ENCODE data around the gene PRR22. TPM values are rescaled to one million over a fixed set of nuclear protein-coding genes. Genes with fewer than 3 reads are reported as not detected.

PRR22 gene
- total RNA-seq, 1 experiment from 2014 or later = 13.5 TPM

DNA sequence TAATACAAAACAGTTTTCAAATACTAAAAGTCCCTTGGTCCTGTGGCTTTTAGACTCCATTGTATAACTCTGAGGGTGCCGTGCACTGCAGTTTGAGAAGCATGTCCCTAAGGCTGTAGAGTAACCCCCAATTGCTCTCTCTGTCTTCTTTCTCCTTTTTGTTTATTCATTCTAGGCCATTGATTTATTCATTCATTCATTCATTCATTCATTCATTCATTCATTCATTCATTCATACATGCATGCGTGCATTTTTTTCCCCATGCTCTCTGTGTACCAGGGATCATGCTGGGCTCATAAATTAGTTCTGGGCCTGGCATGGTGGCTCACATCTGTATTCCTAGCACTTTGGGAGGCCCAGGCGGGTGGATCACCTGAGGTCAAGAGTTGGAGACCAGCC, 19.3 kb downstream of the PRR22 start:
- H3K4me3 ChIP-seq (replicated peaks in 1 of 2; ENCODE audit: low read depth in 1 of 2, low read length in 2 of 2) = no peak overlapping the region
- TF ChIP-seq, protein P1, sequence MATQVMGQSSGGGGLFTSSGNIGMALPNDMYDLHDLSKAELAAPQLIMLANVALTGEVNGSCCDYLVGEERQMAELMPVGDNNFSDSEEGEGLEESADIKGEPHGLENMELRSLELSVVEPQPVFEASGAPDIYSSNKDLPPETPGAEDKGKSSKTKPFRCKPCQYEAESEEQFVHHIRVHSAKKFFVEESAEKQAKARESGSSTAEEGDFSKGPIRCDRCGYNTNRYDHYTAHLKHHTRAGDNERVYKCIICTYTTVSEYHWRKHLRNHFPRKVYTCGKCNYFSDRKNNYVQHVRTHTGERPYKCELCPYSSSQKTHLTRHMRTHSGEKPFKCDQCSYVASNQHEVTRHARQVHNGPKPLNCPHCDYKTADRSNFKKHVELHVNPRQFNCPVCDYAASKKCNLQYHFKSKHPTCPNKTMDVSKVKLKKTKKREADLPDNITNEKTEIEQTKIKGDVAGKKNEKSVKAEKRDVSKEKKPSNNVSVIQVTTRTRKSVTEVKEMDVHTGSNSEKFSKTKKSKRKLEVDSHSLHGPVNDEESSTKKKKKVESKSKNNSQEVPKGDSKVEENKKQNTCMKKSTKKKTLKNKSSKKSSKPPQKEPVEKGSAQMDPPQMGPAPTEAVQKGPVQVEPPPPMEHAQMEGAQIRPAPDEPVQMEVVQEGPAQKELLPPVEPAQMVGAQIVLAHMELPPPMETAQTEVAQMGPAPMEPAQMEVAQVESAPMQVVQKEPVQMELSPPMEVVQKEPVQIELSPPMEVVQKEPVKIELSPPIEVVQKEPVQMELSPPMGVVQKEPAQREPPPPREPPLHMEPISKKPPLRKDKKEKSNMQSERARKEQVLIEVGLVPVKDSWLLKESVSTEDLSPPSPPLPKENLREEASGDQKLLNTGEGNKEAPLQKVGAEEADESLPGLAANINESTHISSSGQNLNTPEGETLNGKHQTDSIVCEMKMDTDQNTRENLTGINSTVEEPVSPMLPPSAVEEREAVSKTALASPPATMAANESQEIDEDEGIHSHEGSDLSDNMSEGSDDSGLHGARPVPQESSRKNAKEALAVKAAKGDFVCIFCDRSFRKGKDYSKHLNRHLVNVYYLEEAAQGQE (IDR thresholded peaks at IDR 0.05; ENCODE audit: low read depth) = no peak
- TF ChIP-seq, protein P2, sequence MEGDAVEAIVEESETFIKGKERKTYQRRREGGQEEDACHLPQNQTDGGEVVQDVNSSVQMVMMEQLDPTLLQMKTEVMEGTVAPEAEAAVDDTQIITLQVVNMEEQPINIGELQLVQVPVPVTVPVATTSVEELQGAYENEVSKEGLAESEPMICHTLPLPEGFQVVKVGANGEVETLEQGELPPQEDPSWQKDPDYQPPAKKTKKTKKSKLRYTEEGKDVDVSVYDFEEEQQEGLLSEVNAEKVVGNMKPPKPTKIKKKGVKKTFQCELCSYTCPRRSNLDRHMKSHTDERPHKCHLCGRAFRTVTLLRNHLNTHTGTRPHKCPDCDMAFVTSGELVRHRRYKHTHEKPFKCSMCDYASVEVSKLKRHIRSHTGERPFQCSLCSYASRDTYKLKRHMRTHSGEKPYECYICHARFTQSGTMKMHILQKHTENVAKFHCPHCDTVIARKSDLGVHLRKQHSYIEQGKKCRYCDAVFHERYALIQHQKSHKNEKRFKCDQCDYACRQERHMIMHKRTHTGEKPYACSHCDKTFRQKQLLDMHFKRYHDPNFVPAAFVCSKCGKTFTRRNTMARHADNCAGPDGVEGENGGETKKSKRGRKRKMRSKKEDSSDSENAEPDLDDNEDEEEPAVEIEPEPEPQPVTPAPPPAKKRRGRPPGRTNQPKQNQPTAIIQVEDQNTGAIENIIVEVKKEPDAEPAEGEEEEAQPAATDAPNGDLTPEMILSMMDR (IDR thresholded peaks at IDR 0.05 in 2 of 3, conservative IDR thresholded peaks at IDR 0.05 in 1 of 3; ENCODE audit: borderline replicate concordance in 1 of 3, insufficient read depth in 1 of 3, low read depth in 2 of 3, low read length in 2 of 3) = no peak
- no peak for TF ChIP-seq FOSL1 (IDR thresholded peaks at IDR 0.05; ENCODE audit: low read depth)
- TF ChIP-seq, protein P3, sequence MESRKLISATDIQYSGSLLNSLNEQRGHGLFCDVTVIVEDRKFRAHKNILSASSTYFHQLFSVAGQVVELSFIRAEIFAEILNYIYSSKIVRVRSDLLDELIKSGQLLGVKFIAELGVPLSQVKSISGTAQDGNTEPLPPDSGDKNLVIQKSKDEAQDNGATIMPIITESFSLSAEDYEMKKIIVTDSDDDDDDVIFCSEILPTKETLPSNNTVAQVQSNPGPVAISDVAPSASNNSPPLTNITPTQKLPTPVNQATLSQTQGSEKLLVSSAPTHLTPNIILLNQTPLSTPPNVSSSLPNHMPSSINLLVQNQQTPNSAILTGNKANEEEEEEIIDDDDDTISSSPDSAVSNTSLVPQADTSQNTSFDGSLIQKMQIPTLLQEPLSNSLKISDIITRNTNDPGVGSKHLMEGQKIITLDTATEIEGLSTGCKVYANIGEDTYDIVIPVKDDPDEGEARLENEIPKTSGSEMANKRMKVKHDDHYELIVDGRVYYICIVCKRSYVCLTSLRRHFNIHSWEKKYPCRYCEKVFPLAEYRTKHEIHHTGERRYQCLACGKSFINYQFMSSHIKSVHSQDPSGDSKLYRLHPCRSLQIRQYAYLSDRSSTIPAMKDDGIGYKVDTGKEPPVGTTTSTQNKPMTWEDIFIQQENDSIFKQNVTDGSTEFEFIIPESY (IDR thresholded peaks at IDR 0.05; ENCODE audit: extremely low read depth, insufficient replicate concordance, low read length) = no peak
- TF ChIP-seq JUND (IDR thresholded peaks at IDR 0.05) = no peak
- no peak for TF ChIP-seq CBX3 (IDR thresholded peaks at IDR 0.05; ENCODE audit: low read depth)
- TF ChIP-seq TCF7L2 (IDR thresholded peaks at IDR 0.05; ENCODE audit: borderline replicate concordance, extremely low read depth, insufficient read depth, insufficient read length) = no peak
- TF ChIP-seq CEBPB (IDR thresholded peaks at IDR 0.05; ENCODE audit: low read depth) = no peak
- no peak for TF ChIP-seq POLR2AphosphoS5 (IDR thresholded peaks at IDR 0.05; ENCODE audit: low read depth, low read length)
- no peak for TF ChIP-seq POLR2A (IDR thresholded peaks at IDR 0.05; ENCODE audit: borderline replicate concordance, extremely low read depth, insufficient read depth, insufficient read length)
- TF ChIP-seq SRF (IDR thresholded peaks at IDR 0.05; ENCODE audit: low read depth) = no peak
- TF ChIP-seq EZH2phosphoT487 (IDR thresholded peaks at IDR 0.05; ENCODE audit: borderline replicate concordance) = no peak
- TF ChIP-seq ELF1 (IDR thresholded peaks at IDR 0.05; ENCODE audit: borderline replicate concordance, low read depth) = no peak
- TF ChIP-seq EGR1 (IDR thresholded peaks at IDR 0.05; ENCODE audit: low read depth) = no peak
- no peak for TF ChIP-seq ZNF274 (IDR thresholded peaks at IDR 0.05; ENCODE audit: low read depth, low read length)
- TF ChIP-seq SP1 (IDR thresholded peaks at IDR 0.05; ENCODE audit: low read depth) = no peak
- TF ChIP-seq, protein P4, sequence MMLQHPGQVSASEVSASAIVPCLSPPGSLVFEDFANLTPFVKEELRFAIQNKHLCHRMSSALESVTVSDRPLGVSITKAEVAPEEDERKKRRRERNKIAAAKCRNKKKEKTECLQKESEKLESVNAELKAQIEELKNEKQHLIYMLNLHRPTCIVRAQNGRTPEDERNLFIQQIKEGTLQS (IDR thresholded peaks at IDR 0.05) = no peak
- TF ChIP-seq SIN3A (IDR thresholded peaks at IDR 0.05; ENCODE audit: low read depth) = no peak
- H2AFZ ChIP-seq (ENCODE audit: low read depth, low read length, poor library complexity, severe bottlenecking) = no peak overlapping the region
- H3K27ac ChIP-seq (ENCODE audit: low read depth, low read length) = no peak overlapping the region
- H3K36me3 ChIP-seq (ENCODE audit: control insufficient read depth in 1 of 2, insufficient read depth in 2 of 2, low read length in 2 of 2) = no peaks in the 10 kb centered on the region
- H4K20me1 ChIP-seq (ENCODE audit: insufficient read depth) = no peaks in the 10 kb centered on the region
- POLR2A ChIA-PET = no interaction called here
- ATAC-seq (no peak), DNase-seq (ENCODE audit: low read depth, low spot score) (no peak)
- H3K9me3 ChIP-seq (ENCODE audit: control insufficient read depth in 1 of 2, insufficient read depth in 1 of 2, low read depth in 1 of 2, low read length in 2 of 2) = no peaks in the 10 kb centered on the region
- CTCF ChIA-PET = no interaction called here
- BruUV-seq (replicated peaks) = no TSS peak
- H3K9me2 ChIP-seq (ENCODE audit: insufficient read depth) = no peaks in the 10 kb centered on the region
- no peak overlapping the region for H3K4me2 ChIP-seq (ENCODE audit: low read length)
- H3K79me2 ChIP-seq (ENCODE audit: insufficient read depth, low read length) = no peaks in the 10 kb centered on the region
- no peaks in the 10 kb centered on the region for H3K4me1 ChIP-seq (ENCODE audit: control insufficient read depth in 1 of 2, insufficient read depth in 2 of 2, low read length in 2 of 2)
- intact Hi-C loops (cut with micrococcal nuclease) = no loop called here
- RAD21 ChIA-PET (ENCODE audit: low non-redundant PET in 1 of 2, low total read pairs in 2 of 2, uncharacterized antibody in 2 of 2, unreplicated experiment in 2 of 2) = no interaction called here
- H3K27me3 ChIP-seq (ENCODE audit: insufficient read depth, low read length) = no peaks in the 10 kb centered on the region
- H3K9ac ChIP-seq (ENCODE audit: low read length) = no peak overlapping the region

All from HCT116 (cell line).